ENCODE measurements around the gene EXOC7. TPM values are rescaled to one million over a fixed set of nuclear protein-coding genes. Genes with fewer than 3 reads are reported as not detected.

EXOC7 gene, protein sequence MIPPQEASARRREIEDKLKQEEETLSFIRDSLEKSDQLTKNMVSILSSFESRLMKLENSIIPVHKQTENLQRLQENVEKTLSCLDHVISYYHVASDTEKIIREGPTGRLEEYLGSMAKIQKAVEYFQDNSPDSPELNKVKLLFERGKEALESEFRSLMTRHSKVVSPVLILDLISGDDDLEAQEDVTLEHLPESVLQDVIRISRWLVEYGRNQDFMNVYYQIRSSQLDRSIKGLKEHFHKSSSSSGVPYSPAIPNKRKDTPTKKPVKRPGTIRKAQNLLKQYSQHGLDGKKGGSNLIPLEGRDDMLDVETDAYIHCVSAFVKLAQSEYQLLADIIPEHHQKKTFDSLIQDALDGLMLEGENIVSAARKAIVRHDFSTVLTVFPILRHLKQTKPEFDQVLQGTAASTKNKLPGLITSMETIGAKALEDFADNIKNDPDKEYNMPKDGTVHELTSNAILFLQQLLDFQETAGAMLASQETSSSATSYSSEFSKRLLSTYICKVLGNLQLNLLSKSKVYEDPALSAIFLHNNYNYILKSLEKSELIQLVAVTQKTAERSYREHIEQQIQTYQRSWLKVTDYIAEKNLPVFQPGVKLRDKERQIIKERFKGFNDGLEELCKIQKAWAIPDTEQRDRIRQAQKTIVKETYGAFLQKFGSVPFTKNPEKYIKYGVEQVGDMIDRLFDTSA
- total RNA-seq (2022; extraction: Qiagen RNA extraction) = 54.6 to 68.4 TPM (median 58.5 TPM) in 5 replicates

DNA sequence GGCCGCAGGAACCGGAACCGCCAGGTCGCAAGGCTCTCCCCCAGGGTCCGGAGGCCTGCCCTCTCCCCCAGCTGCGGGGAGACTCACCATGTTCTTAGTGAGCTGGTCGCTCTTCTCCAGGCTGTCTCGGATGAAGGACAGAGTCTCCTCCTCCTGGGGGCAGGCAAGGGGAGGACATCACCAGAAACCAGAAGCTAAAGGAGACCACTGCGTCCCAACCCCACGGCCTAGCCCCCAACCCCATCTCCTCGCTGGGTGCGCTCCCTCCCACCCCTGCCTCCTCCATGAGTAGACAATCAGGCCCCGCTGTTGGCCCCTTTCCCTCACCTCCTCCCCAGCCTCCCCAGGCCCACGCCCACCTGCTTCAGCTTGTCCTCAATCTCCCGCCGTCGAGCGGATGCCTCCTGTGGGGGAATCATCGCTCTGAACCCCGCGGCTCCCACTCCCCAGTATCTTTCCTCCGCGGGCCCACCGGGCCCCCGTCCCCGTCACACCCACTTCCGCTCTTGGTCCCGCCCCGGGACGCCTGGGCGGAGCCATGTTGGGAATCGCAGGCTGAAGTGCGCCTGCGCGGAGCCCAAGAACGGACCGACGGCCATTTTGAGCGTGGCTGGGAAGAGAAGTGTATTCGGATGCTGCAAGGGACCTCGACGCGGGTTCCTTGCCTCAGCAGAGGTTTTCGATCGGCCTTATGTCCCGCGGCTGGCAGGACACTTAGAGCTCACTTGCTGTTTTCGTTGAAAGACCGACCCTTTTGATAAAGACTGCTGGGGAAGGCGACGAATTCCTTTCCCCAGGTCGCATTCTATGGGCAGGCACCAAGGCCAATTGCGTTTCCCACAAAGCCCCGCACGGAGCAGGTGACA, at the start of gene EXOC7:
EXOC7 (minus strand) TSS at position 514 of the 866 bp plus-strand sequence; CDS start at position 419, 95 bp downstream.

DNA sequence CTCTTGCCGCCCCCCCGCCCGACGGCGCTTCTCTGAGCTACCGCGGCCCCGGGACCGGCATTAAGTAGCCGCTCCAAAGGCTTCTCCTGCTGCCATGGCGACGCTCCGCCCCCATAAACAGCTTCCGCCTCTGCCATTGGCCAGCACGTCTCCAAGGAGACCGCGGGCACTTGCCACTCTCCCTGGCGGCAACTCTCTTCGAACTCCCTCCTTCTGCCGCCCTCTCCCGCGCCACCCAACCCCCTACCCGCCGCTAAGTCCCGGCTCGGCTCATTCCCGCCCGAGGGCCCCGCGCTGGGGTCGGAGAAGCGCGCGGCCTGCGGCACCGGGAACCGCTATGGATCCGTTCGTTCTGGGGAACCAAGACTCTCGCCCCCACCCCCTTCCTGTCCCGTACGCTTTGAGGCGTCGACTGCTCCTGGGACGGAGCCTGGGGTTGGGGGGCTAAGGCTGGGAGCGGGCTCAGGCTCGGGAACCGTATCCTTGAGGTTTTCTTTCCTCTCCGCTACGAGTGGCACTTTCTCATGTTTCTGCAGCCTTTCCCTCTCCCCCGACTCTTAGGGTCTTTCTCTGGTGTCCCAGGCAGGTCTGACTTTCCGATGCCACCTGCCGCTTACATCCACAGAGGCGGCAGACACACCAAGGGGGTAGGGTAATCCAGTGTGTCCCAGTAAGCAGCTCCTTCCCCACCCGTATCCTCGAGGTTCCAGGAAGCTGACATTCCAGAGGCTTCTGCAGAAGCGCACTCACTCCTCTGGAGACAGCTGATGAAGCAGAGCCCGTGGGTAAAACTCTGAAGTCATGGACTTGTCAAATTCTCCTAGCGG, 37.8 kb upstream of the EXOC7 start, which contains the start of gene FOXJ1:
FOXJ1 (minus strand) TSS at position 34 of the 827 bp plus-strand sequence. CDS start 850 bp downstream, outside the sequence.

GRCh38 chr17:76078860-76079534, 24.6 kb downstream of the EXOC7 start, which contains the start of gene ZACN:
Gene ZACN, plus strand, starts transcription at chr17:76079182. Its CDS starts 83 bp downstream, at chr17:76079265.

GRCh38 chr17:76074390-76075363, 28.9 kb downstream of the EXOC7 start, which contains the start of gene GALR2:
Gene GALR2, plus strand, starts transcription at chr17:76074781. Its CDS starts 103 bp downstream, at chr17:76074884.

DNA sequence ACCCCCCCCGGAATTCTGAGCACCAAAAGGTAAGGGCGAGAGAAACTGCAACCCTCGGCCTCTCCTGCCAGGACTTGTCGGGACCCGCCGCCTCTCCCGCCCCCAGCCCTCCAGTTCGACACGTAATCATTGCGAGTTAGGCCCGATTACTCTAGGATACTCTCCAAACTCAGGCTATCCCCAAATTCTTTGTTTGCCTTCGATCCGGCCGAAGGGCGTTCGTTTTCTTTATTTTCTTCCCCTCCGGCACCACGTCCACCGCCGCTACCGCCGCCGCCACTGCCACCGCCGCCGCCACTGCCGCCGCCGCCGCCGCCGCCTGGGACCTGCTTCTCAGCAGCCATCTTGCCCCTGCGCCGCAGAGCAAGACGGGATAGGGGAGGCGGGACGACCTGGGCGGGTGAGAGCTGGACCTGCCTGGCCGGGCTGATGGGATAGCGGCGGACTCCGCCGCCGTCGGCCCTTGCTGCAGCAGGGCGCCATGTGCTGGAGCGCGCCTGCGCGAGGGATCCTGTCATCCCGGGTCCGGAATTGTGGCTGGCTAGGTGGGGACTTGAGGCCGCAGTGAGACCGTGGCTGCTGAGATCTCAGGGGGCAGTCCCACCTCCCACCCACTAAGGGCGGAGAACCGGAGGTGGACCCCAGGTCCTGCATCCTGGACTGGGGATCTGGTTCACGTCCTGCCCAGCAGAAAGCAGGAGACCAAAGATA, 31.3 kb downstream of the EXOC7 start, which contains the start of gene SRP68:
SRP68 (minus strand) TSS at position 370 of the 711 bp plus-strand sequence; CDS start at position 344, 26 bp downstream.

Other genes starting within 250 kb of the EXOC7 start
- gene WBP2, start 248.5 kb downstream of the EXOC7 start, total RNA-seq (2022; extraction: Qiagen RNA extraction) = 83.2 to 92.6 TPM (median 88.1 TPM) in 5 replicates
- 144 to 202 TPM (median 193 TPM) in 5 replicates for gene TRIM47, start 225.2 kb downstream of the EXOC7 start, total RNA-seq (2022; extraction: Qiagen RNA extraction)
- gene TRIM65, start 206.8 kb downstream of the EXOC7 start, total RNA-seq (2022; extraction: Qiagen RNA extraction) = 30.1 to 40.1 TPM (median 38.9 TPM) in 5 replicates
- 98.3 to 124 TPM (median 117 TPM) in 5 replicates for gene MRPL38, start 198.9 kb downstream of the EXOC7 start, total RNA-seq (2022; extraction: Qiagen RNA extraction)
- gene FBF1, start 162.7 kb downstream of the EXOC7 start, total RNA-seq (2022; extraction: Qiagen RNA extraction) = 5.5 to 8.4 TPM (median 7.1 TPM) in 5 replicates
- gene ACOX1, start 124.6 kb downstream of the EXOC7 start, total RNA-seq (2022; extraction: Qiagen RNA extraction) = 15.8 to 18.4 TPM (median 16.6 TPM) in 5 replicates
- gene TEN1, start 124.5 kb downstream of the EXOC7 start, total RNA-seq (2022; extraction: Qiagen RNA extraction) = 20.6 to 27.7 TPM (median 24.5 TPM) in 5 replicates
- 3.2 to 5.5 TPM (median 4.7 TPM) in 5 replicates for gene CDK3, start 102.9 kb downstream of the EXOC7 start, total RNA-seq (2022; extraction: Qiagen RNA extraction)
- 11.9 to 18.5 TPM (median 17.2 TPM) in 5 replicates for gene EVPL, start 76.5 kb downstream of the EXOC7 start, total RNA-seq (2022; extraction: Qiagen RNA extraction)
- gene SRP68, start 31.3 kb downstream of the EXOC7 start, total RNA-seq (2022; extraction: Qiagen RNA extraction) = 78.7 to 82.2 TPM (median 79.1 TPM) in 5 replicates
- 1.1 to 2.1 TPM (median 1.7 TPM) in 5 replicates for gene GALR2, start 29.0 kb downstream of the EXOC7 start, total RNA-seq (2022; extraction: Qiagen RNA extraction)
- gene ZACN, start 24.6 kb downstream of the EXOC7 start, total RNA-seq (2022; extraction: Qiagen RNA extraction) = 0.17 to 0.38 TPM (median 0.30 TPM) in 5 replicates
- 0.77 to 1.1 TPM (median 0.95 TPM) in 5 replicates for gene FOXJ1, start 37.5 kb upstream of the EXOC7 start, total RNA-seq (2022; extraction: Qiagen RNA extraction)
- gene RNF157, start 136.7 kb upstream of the EXOC7 start, total RNA-seq (2022; extraction: Qiagen RNA extraction) = 8.3 to 10.3 TPM (median 9.7 TPM) in 5 replicates
- gene UBALD2, start 161.6 kb upstream of the EXOC7 start, total RNA-seq (2022; extraction: Qiagen RNA extraction) = 119 to 198 TPM (median 177 TPM) in 5 replicates
- 0.42 to 1.1 TPM (median 0.85 TPM) in 5 replicates for gene QRICH2, start 204.5 kb upstream of the EXOC7 start, total RNA-seq (2022; extraction: Qiagen RNA extraction)